ENCODE measurements around the gene FZR1. TPM values are rescaled to one million over a fixed set of nuclear protein-coding genes. Genes with fewer than 3 reads are reported as not detected.

FZR1 gene
- total and polyA plus RNA-seq, 9 donors: 3.9 to 54.9 (median 44.6) TPM

- Histone ChIP-seq H3K27me3 (no peaks in the 10 kb centered on the region), H3K36me3 (no peaks in the 10 kb centered on the region), H3K27ac (no peak overlapping the region), H3K4me1 (ENCODE audit: insufficient read depth) (no peaks in the 10 kb centered on the region), H3K9me3 (no peaks in the 10 kb centered on the region), H3K4me3 (no peak overlapping the region)
- 88 to 92% (median 90%) methylated on average over 16 of the region's 16 CpGs for WGBS, 3 donors
- TF ChIP-seq POLR2A (IDR thresholded peaks at IDR 0.05) (no peak), CTCF (IDR thresholded peaks at IDR 0.05) (no peak), EP300 (IDR thresholded peaks at IDR 0.05) (no peak)
- intact Hi-C loops (cut with DNase I): no loop called here
- DNase-seq: no peak
Observed at GRCh38 chr19:3492919-3493318, 13.2 kb upstream of the FZR1 start.

DNA sequence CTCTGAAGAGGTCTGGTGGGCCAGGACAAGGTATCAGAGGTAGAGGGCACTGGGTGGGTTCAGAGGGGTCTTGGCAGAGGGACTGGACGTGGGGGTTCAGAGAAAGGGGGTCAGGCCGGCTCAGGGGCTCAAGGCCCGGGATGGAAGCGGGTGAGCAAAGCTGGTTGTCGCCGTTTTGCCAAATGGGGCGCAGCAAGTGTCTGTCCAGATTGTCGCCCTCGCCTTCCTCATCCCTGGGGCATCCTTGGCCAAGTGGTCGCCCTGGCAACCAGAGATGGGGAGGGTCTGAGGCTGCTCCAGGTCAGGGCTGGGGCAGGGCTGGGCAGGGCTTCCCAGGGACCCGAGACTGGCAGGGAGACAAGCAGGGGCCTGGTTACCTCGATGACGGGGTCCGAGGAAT is 12.5 kb upstream of the FZR1 start:
- Histone ChIP-seq H3K4me1 (ENCODE audit: insufficient read depth) (no peaks in the 10 kb centered on the region), H3K36me3 (no peaks in the 10 kb centered on the region), H3K9me3 (no peaks in the 10 kb centered on the region), H3K27ac (no peak overlapping the region), H3K4me3 (no peak overlapping the region), H3K27me3 (no peaks in the 10 kb centered on the region)
- WGBS, 3 donors: 88 to 93% (median 89%) methylated on average over 14 of the region's 14 CpGs
- intact Hi-C loops (cut with DNase I): no loop called here
- TF ChIP-seq POLR2A (IDR thresholded peaks at IDR 0.05): no peak
- TF ChIP-seq CTCF (IDR thresholded peaks at IDR 0.05): no peak
- TF ChIP-seq EP300 (IDR thresholded peaks at IDR 0.05): no peak
- no peak for DNase-seq

DNA sequence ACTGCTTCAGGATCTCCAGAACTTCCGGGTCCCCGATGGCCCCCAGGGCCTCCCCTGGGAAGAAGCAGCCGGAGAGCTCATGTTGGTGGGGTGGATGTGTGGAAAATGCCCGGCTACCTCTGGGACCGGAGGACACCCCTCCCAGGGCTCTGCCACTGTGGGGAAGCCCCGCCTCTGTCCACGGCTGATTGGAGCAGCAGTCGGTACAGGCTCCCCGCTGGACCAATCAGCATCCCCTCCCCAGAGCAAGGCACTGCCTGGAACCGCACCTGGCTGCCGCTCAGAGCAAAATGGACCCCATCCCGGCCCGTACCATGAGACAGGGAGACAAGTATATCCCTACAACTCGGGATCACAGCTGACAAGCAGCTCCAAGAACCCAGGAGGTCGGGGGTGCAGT is 12.1 kb upstream of the FZR1 start:
- H3K36me3 ChIP-seq: no peaks in the 10 kb centered on the region
- DNase-seq: no peak
- 61 to 72% (median 71%) methylated on average over 13 to 15 of the region's 15 CpGs for WGBS, 3 donors
- H3K4me1 ChIP-seq (ENCODE audit: insufficient read depth): no peaks in the 10 kb centered on the region
- H3K4me3 ChIP-seq: no peak overlapping the region
- no peaks in the 10 kb centered on the region for H3K9me3 ChIP-seq
- H3K27me3 ChIP-seq: no peaks in the 10 kb centered on the region
- H3K27ac ChIP-seq: no peak overlapping the region
- intact Hi-C loops (cut with DNase I): no loop called here
- TF ChIP-seq EP300 (IDR thresholded peaks at IDR 0.05): no peak
- TF ChIP-seq POLR2A (IDR thresholded peaks at IDR 0.05): no peak
- no peak for TF ChIP-seq CTCF (IDR thresholded peaks at IDR 0.05)

GRCh38 chr19:3494559-3494958 is 11.6 kb upstream of the FZR1 start:
- intact Hi-C loops (cut with DNase I): no loop called here
- DNase-seq: no peak
- H3K36me3 ChIP-seq: no peaks in the 10 kb centered on the region
- no peaks in the 10 kb centered on the region for H3K9me3 ChIP-seq
- H3K27ac ChIP-seq: no peak overlapping the region
- WGBS, 3 donors: 87 to 91% (median 87%) methylated on average over 18 of the region's 18 CpGs
- no peaks in the 10 kb centered on the region for H3K4me1 ChIP-seq (ENCODE audit: insufficient read depth)
- H3K4me3 ChIP-seq: no peak overlapping the region
- TF ChIP-seq CTCF (IDR thresholded peaks at IDR 0.05): no peak
- no peaks in the 10 kb centered on the region for H3K27me3 ChIP-seq

Measured in ovary (tissue), 9 donors.